WTC11 (cell line): ENCODE measurements around the gene PPHLN1. TPM values are rescaled to one million over a fixed set of nuclear protein-coding genes. Genes with fewer than 3 reads are reported as not detected.

ENCODE experiments used
- ATAC-seq: fragments of 200-7000 bp; cut with Tn5 transposase; 2 replicates; pipeline ENCODE4 v1.10.0; 2021; ENCODE audit warnings: mild to moderate bottlenecking, moderate library complexity
- CTCF ChIA-PET: fragments of 300-600 bp; sonication (Branson Sonifier 250); formaldehyde crosslinking; loops from one replicate; lab custom pipeline; 2021; ENCODE audit warnings: antibody characterized with exemption; lab: Charles Lee
- POLR2A ChIA-PET: fragments of 350-600 bp; sonication (Branson Sonifier 250); formaldehyde crosslinking; loops from one replicate; lab custom pipeline; 2021; ENCODE audit warnings: antibody characterized with exemption; lab: Charles Lee
- DNase-seq: peaks from one replicate; pipeline ENCODE4 v3.0.0; 2021; ENCODE audit warnings: low spot score
- H3K27ac Mint-ChIP-seq: 2 replicates; pipeline ENCODE4 v1.8.0; 2021; ENCODE audit warnings: mixed read lengths
- H3K27me3 Mint-ChIP-seq: 2 replicates; pipeline ENCODE4 v1.8.0; 2021; ENCODE audit warnings: low read depth, mild to moderate bottlenecking, moderate library complexity, mixed read lengths
- H3K36me3 Mint-ChIP-seq: 2 replicates; pipeline ENCODE4 v1.8.0; 2021; ENCODE audit warnings: mixed read lengths
- H3K4me1 Mint-ChIP-seq: 2 replicates; pipeline ENCODE4 v1.8.0; 2022; ENCODE audit warnings: mixed read lengths
- H3K4me3 Mint-ChIP-seq: 2 replicates; pipeline ENCODE4 v1.8.0; 2021; ENCODE audit warnings: mild to moderate bottlenecking, moderate library complexity, mixed read lengths
- H3K9me3 Mint-ChIP-seq: 2 replicates; pipeline ENCODE4 v1.8.0; 2021; ENCODE audit warnings: mixed read lengths
- AR ChIP-seq: fragments of 250-450 bp; sonication (Bioruptor Pico); IDR thresholded peaks from 2 replicates; pipeline ENCODE4 v1.9.0; 2021; ENCODE audit warnings: mild to moderate bottlenecking
- ARID4B ChIP-seq: sonication (generic); formaldehyde crosslinking; IDR thresholded peaks from 2 replicates; pipeline ENCODE4 v1.8.0; 2023; ENCODE audit warnings: missing genetic modification reagents, mild to moderate bottlenecking, borderline replicate concordance
- CBFB ChIP-seq: sonication (generic); formaldehyde crosslinking; IDR thresholded peaks from 2 replicates; pipeline ENCODE4 v1.8.1; 2022; ENCODE audit warnings: mild to moderate bottlenecking, low read depth, missing genetic modification reagents
- CREM ChIP-seq: sonication (generic); formaldehyde crosslinking; IDR thresholded peaks from 2 replicates; pipeline ENCODE4 v1.8.1; 2022; ENCODE audit warnings: mild to moderate bottlenecking, missing genetic modification reagents, moderate library complexity
- ESRRA ChIP-seq: sonication (generic); formaldehyde crosslinking; IDR thresholded peaks from 2 replicates; pipeline ENCODE4 v1.8.1; 2022; ENCODE audit warnings: mild to moderate bottlenecking, missing genetic modification reagents, borderline replicate concordance
- GABPB1 ChIP-seq: sonication (generic); formaldehyde crosslinking; IDR thresholded peaks from 2 replicates; pipeline ENCODE4 v1.8.1; 2023; ENCODE audit warnings: mild to moderate bottlenecking, missing genetic modification reagents
- GRHL2 ChIP-seq: fragments of 250-450 bp; sonication (Bioruptor Pico); IDR thresholded peaks from 2 replicates; pipeline ENCODE4 v1.8.0; 2022; ENCODE audit warnings: mild to moderate bottlenecking, moderate library complexity; ENCODE audit not compliant: insufficient replicate concordance, severe bottlenecking
- HMGA2 ChIP-seq: fragments of 250-450 bp; sonication (Bioruptor Pico); IDR thresholded peaks from 2 replicates; pipeline ENCODE4 v1.4.0; 2021; ENCODE audit warnings: mild to moderate bottlenecking, moderate library complexity
- IRF2 ChIP-seq: sonication (generic); formaldehyde crosslinking; IDR thresholded peaks from 2 replicates; pipeline ENCODE4 v1.8.0; 2022; ENCODE audit warnings: low read depth, missing genetic modification reagents, borderline replicate concordance
- MXD4 ChIP-seq: fragments of 250-450 bp; sonication (Bioruptor Pico); IDR thresholded peaks from 2 replicates; pipeline ENCODE4 v1.8.0; 2021; ENCODE audit warnings: mild to moderate bottlenecking, moderate library complexity, borderline replicate concordance
- MYBL2 ChIP-seq: sonication (generic); formaldehyde crosslinking; IDR thresholded peaks from 2 replicates; pipeline ENCODE4 v1.8.1; 2023; ENCODE audit warnings: mild to moderate bottlenecking, moderate library complexity, missing genetic modification reagents
- NFATC4 ChIP-seq: fragments of 250-450 bp; sonication (Bioruptor Pico); IDR thresholded peaks from 2 replicates; pipeline ENCODE4 v1.9.0; 2021; ENCODE audit warnings: mild to moderate bottlenecking
- NFYB ChIP-seq: sonication (generic); formaldehyde crosslinking; conservative IDR thresholded peaks from 2 replicates; pipeline ENCODE4 v1.8.0; 2022; ENCODE audit warnings: low read depth, missing genetic modification reagents
- OVOL2 ChIP-seq: fragments of 250-450 bp; sonication (Bioruptor Pico); IDR thresholded peaks from 2 replicates; pipeline ENCODE4 v1.9.0; 2021; ENCODE audit warnings: mild to moderate bottlenecking, borderline replicate concordance
- SMAD3 ChIP-seq: sonication (generic); formaldehyde crosslinking; IDR thresholded peaks from 2 replicates; pipeline ENCODE4 v1.8.0; 2022; ENCODE audit warnings: missing genetic modification reagents, mild to moderate bottlenecking, borderline replicate concordance
- SP1 ChIP-seq: sonication (generic); formaldehyde crosslinking; conservative IDR thresholded peaks from 2 replicates; pipeline ENCODE4 v1.8.1; 2022; ENCODE audit warnings: missing genetic modification reagents
- STAT6 ChIP-seq: sonication (generic); formaldehyde crosslinking; conservative IDR thresholded peaks from 2 replicates; pipeline ENCODE4 v1.8.1; 2023; ENCODE audit warnings: mild to moderate bottlenecking, low read depth, missing genetic modification reagents, moderate library complexity
- ZNF232 ChIP-seq: sonication (generic); formaldehyde crosslinking; IDR thresholded peaks from 2 replicates; pipeline ENCODE4 v1.8.0; 2022; ENCODE audit warnings: mild to moderate bottlenecking, missing genetic modification reagents
- ZNF396 ChIP-seq: fragments of 250-450 bp; sonication (Bioruptor Pico); IDR thresholded peaks from 2 replicates; pipeline ENCODE4 v1.8.0; 2021; ENCODE audit warnings: mild to moderate bottlenecking, moderate library complexity, borderline replicate concordance
- ZNF416 ChIP-seq: fragments of 250-450 bp; sonication (Bioruptor Pico); IDR thresholded peaks from 2 replicates; pipeline ENCODE4 v1.9.0; 2021; ENCODE audit warnings: mild to moderate bottlenecking, inconsistent platforms
- ZNF425 ChIP-seq: fragments of 250-450 bp; sonication (Bioruptor Pico); conservative IDR thresholded peaks from 2 replicates; pipeline ENCODE4 v1.9.0; 2021; ENCODE audit warnings: mild to moderate bottlenecking
- ZNF512 ChIP-seq: sonication (generic); formaldehyde crosslinking; IDR thresholded peaks from 2 replicates; pipeline ENCODE4 v1.8.1; 2022; ENCODE audit warnings: missing genetic modification reagents, borderline replicate concordance
- total RNA-seq: library from RNA; stranded (reverse); gene quantifications from 3 replicates; pipeline ENCODE4 v1.2.3, GENCODE V29; 2021

Gene PPHLN1
- total RNA-seq, 1 experiment from 2014 or later: 61.1 TPM

- TF ChIP-seq ZNF512: no peak
- TF ChIP-seq ZNF396 (CRISPR knock-in tag): no peak
- TF ChIP-seq CBFB (CRISPR knock-in tag): no peak
- no peak for TF ChIP-seq ESRRA (CRISPR knock-in tag)
- no peak for TF ChIP-seq ZNF425
Measured at GRCh38 chr12:42281278-42281677, 44.7 kb upstream of the PPHLN1 start (continued).

- TF ChIP-seq STAT6 (CRISPR knock-in tag): no peak
- TF ChIP-seq IRF2 (CRISPR knock-in tag): no peak
- TF ChIP-seq HMGA2 (CRISPR knock-in tag): no peak
- no peak for TF ChIP-seq MXD4
- TF ChIP-seq CREM (CRISPR knock-in tag): no peak
- no peak for TF ChIP-seq OVOL2 (CRISPR knock-in tag)
- no peak for TF ChIP-seq GABPB1 (CRISPR knock-in tag)
- TF ChIP-seq NFYB (CRISPR knock-in tag): no peak
- TF ChIP-seq ZNF232 (CRISPR knock-in tag): no peak
- no peak for TF ChIP-seq ESRRA (CRISPR knock-in tag)
- no peak for TF ChIP-seq GRHL2
- no peak for TF ChIP-seq SMAD3 (CRISPR knock-in tag)
- no peak for TF ChIP-seq SP1 (CRISPR knock-in tag)
- TF ChIP-seq NFATC4 (CRISPR knock-in tag): no peak
- no peak for TF ChIP-seq ARID4B
- TF ChIP-seq MYBL2: no peak
- TF ChIP-seq AR (CRISPR knock-in tag): no peak
- TF ChIP-seq ZNF416: no peak
- ChIA-PET POLR2A (no interaction called here), CTCF (interaction anchor here (2.2 kb wide), 1 partner anchor 15 kb away, joined by 9 read pairs; no protein-coding TSS in a partner anchor)
- no peak for ATAC-seq
- Mint-ChIP-seq H3K36me3 (no peaks in the 10 kb centered on the region), H3K9me3 (no peaks in the 10 kb centered on the region), H3K4me3 (no peak overlapping the region), H3K4me1 (no peaks in the 10 kb centered on the region), H3K27me3 (no peaks in the 10 kb centered on the region; the same call in 1 of the 2 replicates), H3K27ac (no peak overlapping the region)
- no peak for DNase-seq
Measured at GRCh38 chr12:42281844-42282243, 44.1 kb upstream of the PPHLN1 start.
